ENCODE measurements around the gene MCF2L2. TPM values are rescaled to one million over a fixed set of nuclear protein-coding genes. Genes with fewer than 3 reads are reported as not detected.

MCF2L2 gene
- total and polyA plus RNA-seq, 2 of the 13 experiments (the other 11 are each of a cell fraction or from before 2014, with no cell fraction given) = not detected

DNA sequence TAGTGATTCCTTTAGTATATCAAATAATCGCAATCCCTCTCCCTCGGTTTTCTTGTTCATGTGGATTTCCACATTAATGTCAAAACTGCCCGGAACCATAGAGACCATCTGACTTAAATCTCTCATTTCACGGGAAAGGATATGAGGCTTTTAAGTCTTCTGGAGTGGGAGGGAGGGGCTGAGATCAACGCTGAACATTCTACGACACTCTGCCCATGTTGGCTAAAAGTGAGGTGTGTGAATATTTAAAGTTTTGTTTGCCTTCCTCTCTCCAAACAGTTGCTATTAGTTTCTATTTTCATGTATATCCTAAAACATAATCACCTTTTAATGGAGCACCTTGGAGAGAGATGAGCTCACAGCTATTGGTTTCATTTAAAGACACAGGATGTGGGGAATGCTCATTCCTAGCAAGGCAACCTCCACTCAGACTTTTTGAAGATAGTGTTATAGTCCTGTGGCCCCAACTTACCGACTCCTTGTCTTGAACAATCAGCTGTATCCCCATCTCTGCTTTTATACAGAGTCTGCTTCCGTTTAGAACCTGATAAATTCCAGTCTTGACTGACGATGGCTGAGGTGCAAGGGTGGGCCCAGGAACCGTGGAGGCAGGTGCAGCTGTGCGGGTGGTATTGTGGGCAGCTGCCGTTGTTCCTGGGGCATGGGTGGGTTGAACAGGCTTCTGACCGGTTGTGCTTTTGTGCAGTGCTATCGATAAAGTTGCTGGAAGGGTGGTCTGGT, 275.0 kb downstream of the MCF2L2 start:
- H3K79me2 ChIP-seq (ENCODE audit: insufficient read depth, low read length) = no peaks in the 10 kb centered on the region
- H3K4me2 ChIP-seq (ENCODE audit: low read depth, low read length) = no peak overlapping the region
- intact Hi-C loops (cut with micrococcal nuclease; ENCODE audit: unreplicated experiment) (no loop called here), in situ Hi-C loops (cut with HindIII; ENCODE audit: extremely low pct_ligation_motif_present, low pct_unique_long_range_greater_than_20kb) (no loop called here)
- DNase-seq (ENCODE audit: low spot score) (no peak), ATAC-seq (no peak), FAIRE-seq (no peak)
- H3K27ac ChIP-seq (ENCODE audit: extremely low read length, insufficient read depth, low read length) = no peak overlapping the region
- no peaks in the 10 kb centered on the region for H3K9me3 ChIP-seq (ENCODE audit: low read length)
- peaks cover 0 to 9% of the 10 kb centered on the region in 2 experiments; a peak in 2 of 5 replicates for H3K27me3 ChIP-seq (ENCODE audit: control insufficient read depth in 1 of 2, insufficient read depth in 2 of 2, low read length in 2 of 2)
- no peaks in the 10 kb centered on the region for H4K20me1 ChIP-seq (ENCODE audit: insufficient read depth, low read length)
- BruUV-seq (replicated peaks) = no TSS peak
- TF ChIP-seq AGO2 (optimal IDR thresholded peaks at IDR 0.05; ENCODE audit: low read depth, low read length) = no peak
- TF ChIP-seq, protein P1, sequence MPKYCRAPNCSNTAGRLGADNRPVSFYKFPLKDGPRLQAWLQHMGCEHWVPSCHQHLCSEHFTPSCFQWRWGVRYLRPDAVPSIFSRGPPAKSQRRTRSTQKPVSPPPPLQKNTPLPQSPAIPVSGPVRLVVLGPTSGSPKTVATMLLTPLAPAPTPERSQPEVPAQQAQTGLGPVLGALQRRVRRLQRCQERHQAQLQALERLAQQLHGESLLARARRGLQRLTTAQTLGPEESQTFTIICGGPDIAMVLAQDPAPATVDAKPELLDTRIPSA (CRISPR knock-in tag; IDR thresholded peaks at IDR 0.05; ENCODE audit: borderline replicate concordance) = no peak
- no peak for TF ChIP-seq ZIK1 (CRISPR knock-in tag; IDR thresholded peaks at IDR 0.05; ENCODE audit: borderline replicate concordance, low read depth)
- TF ChIP-seq ZNF720 (CRISPR knock-in tag; IDR thresholded peaks at IDR 0.05) = no peak
- no peak for TF ChIP-seq ZNF230 (CRISPR knock-in tag; IDR thresholded peaks at IDR 0.05)
- TF ChIP-seq ARNT2 (CRISPR knock-in tag; IDR thresholded peaks at IDR 0.05; ENCODE audit: low read depth) = no peak
- TF ChIP-seq ZFP36 (IDR thresholded peaks at IDR 0.05; ENCODE audit: borderline replicate concordance, low read depth, low read length, partially characterized antibody) = no peak
- TF ChIP-seq MATR3 (CRISPR knock-in tag; IDR thresholded peaks at IDR 0.05) = no peak
- no peak for TF ChIP-seq ZFP82 (CRISPR knock-in tag; IDR thresholded peaks at IDR 0.05; ENCODE audit: borderline replicate concordance)
- no peak for TF ChIP-seq DNMT3B (CRISPR knock-in tag; conservative IDR thresholded peaks at IDR 0.05)
- no peaks in the 10 kb centered on the region for H3K4me1 ChIP-seq (ENCODE audit: insufficient read depth, low read length)
- H3K36me3 ChIP-seq (replicated peaks in 1 of 2; ENCODE audit: control insufficient read depth in 1 of 2, insufficient read depth in 2 of 2, low read length in 2 of 2) = no peaks in the 10 kb centered on the region
- ChIA-PET POLR2A (no interaction called here), CTCF (ENCODE audit: low intra/inter-chr PET ratio, low total read pairs) (no interaction called here)
- H3K9ac ChIP-seq (ENCODE audit: insufficient read depth, low read depth, low read length) = no peak overlapping the region
- no peak overlapping the region for H2AFZ ChIP-seq (ENCODE audit: low read length)
- 51% methylated on average over 14 of the region's 14 CpGs for WGBS (ENCODE audit: low lambda C conversion rate)
- no peak overlapping the region for H3K4me3 ChIP-seq (replicated peaks in 1 of 3; ENCODE audit: insufficient read depth in 1 of 3, low read depth in 2 of 3, low read length in 3 of 3)

Measured in HepG2 (cell line).